GM21737 (cell line): Measurements from ENCODE around the gene CHST6.
"Not testable (repeated sequence)": the region's sequence is repeated elsewhere in the genome, so short reads cannot be mapped to it uniquely, and the experiment has no call there.

Source experiments
- ATAC-seq: cut with Tn5 transposase; IDR thresholded peaks from one replicate; pipeline ENCODE4 v1.9.1; 2021; ENCODE audit warnings: mild to moderate bottlenecking, moderate library complexity; ENCODE audit not compliant: unreplicated experiment

Gene CHST6

GRCh38 chr16:75495076-75495674 is at the start of gene CHST6:
CHST6 (minus strand) TSS chr16:75495441; CDS start chr16:75479828, 15,613 bp downstream.
- ATAC-seq, result peak; percentile 68

GRCh38 chr16:75542462-75542861 is 47.2 kb upstream of the CHST6 start:
- not testable (repeated sequence) for ATAC-seq

- no peak for ATAC-seq
These were observed 46.0 kb upstream of the CHST6 start for GRCh38 chr16:75541236-75541635.

- not testable (repeated sequence) for ATAC-seq
These were observed 43.8 kb upstream of the CHST6 start for GRCh38 chr16:75538882-75539565.

- no peak for ATAC-seq
These were observed 42.5 kb upstream of the CHST6 start for GRCh38 chr16:75537776-75538175.

- no peak for ATAC-seq
These were observed 40.7 kb upstream of the CHST6 start, which contains the start of gene CHST5 for GRCh38 chr16:75535901-75536300. CHST5 (minus strand) TSS chr16:75536108; CDS start chr16:75530384, 5,724 bp downstream.

GRCh38 chr16:75535211-75535843 is 40.1 kb upstream of the CHST6 start:
- ATAC-seq, result no peak

- ATAC-seq, result no peak
These were observed 39.4 kb upstream of the CHST6 start for GRCh38 chr16:75534560-75535205.

- ATAC-seq, result no peak
These were observed 37.5 kb upstream of the CHST6 start for GRCh38 chr16:75532791-75533190.

GRCh38 chr16:75532142-75532765 is 37.0 kb upstream of the CHST6 start:
- ATAC-seq, result no peak

GRCh38 chr16:75529959-75530358 is 34.7 kb upstream of the CHST6 start:
- no peak for ATAC-seq

- ATAC-seq, result no peak
These were observed 34.0 kb upstream of the CHST6 start for GRCh38 chr16:75529056-75529905.

- ATAC-seq, result no peak
These were observed 32.6 kb upstream of the CHST6 start for GRCh38 chr16:75527825-75528299.

- no peak for ATAC-seq
These were observed 31.0 kb upstream of the CHST6 start for GRCh38 chr16:75526032-75526790.

- ATAC-seq, result no peak
These were observed 23.9 kb upstream of the CHST6 start for GRCh38 chr16:75519175-75519574.

GRCh38 chr16:75516189-75516966 is 21.1 kb upstream of the CHST6 start:
- peak; percentile 23 for ATAC-seq

- ATAC-seq, result no peak
These were observed 19.1 kb upstream of the CHST6 start for GRCh38 chr16:75514296-75514695.

GRCh38 chr16:75506574-75506973 is 11.3 kb upstream of the CHST6 start:
- ATAC-seq, result no peak

GRCh38 chr16:75506107-75506506 is 10.9 kb upstream of the CHST6 start:
- ATAC-seq, result no peak
